ENCODE results near the gene CORO1C. TPM values are rescaled to one million over a fixed set of nuclear protein-coding genes. Genes with fewer than 3 reads are reported as not detected.

Gene CORO1C
- total and polyA plus RNA-seq, 9 of the 15 experiments (the other 6 are each of a cell fraction or from before 2014, with no cell fraction given), result 55.2 to 280 (median 150) TPM

DNA sequence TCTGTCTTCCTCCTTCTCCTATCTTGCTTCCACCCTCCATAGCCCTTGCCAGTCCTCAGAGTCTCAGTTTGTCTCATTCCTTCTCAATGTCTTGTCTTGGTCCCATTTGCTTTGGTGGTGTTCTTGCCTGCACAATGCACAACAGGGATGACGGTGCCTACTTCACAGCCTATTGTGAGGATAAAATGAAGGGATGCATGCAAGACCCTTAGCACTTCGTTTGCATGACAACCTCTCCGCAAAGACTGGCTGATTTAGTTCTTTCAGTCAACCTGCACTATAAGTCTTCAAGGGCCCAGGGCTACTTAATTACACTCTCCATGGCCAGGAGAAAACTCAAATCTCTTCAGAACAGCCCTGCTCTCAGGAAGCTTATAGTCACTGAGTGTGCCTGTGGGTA is 106.1 kb downstream of the CORO1C start:
- ATAC-seq, result no peak
- Histone ChIP-seq H3K27ac (ENCODE audit: extremely low read depth, low read depth, low read length) (no peak overlapping the region), H3K79me2 (ENCODE audit: control insufficient read depth, insufficient read depth, low read length) (peaks cover 19% of the 10 kb centered on the region), H3K4me2 (ENCODE audit: insufficient read depth, low read length) (no peak overlapping the region), H2AFZ (ENCODE audit: low read depth, low read length) (no peak overlapping the region), H3K9me1 (ENCODE audit: control insufficient read depth, insufficient read depth, low read length) (no peaks in the 10 kb centered on the region), H3K9ac (ENCODE audit: insufficient read depth in 1 of 2, low read depth in 2 of 2, low read length in 2 of 2) (no peak overlapping the region), H3K4me3 (no peak overlapping the region), H3K4me1 (replicated peaks in 1 of 2; ENCODE audit: control insufficient read depth in 2 of 2, insufficient read depth in 2 of 2, low read length in 2 of 2) (peaks cover 20 to 32% of the 10 kb centered on the region in 2 experiments), H3K36me3 (ENCODE audit: control insufficient read depth, insufficient read depth, low read length) (0 out of 3 replicates have a peak, but pooled peaks cover 3% of the 10 kb centered on the region), H3K27me3 (ENCODE audit: control insufficient read depth in 2 of 2, insufficient read depth in 2 of 2, low read length in 2 of 2) (no peaks in the 10 kb centered on the region), H4K20me1 (replicated peaks; ENCODE audit: control insufficient read depth, insufficient read depth, low read length) (no peaks in the 10 kb centered on the region), H3K9me3 (replicated peaks; ENCODE audit: control insufficient read depth, insufficient read depth, low read depth, low read length) (no peaks in the 10 kb centered on the region)
- TF ChIP-seq TAF1 (IDR thresholded peaks at IDR 0.05; ENCODE audit: control insufficient read depth, extremely low read depth, insufficient read depth, low read length, severe bottlenecking) (no peak), MBD2 (IDR thresholded peaks at IDR 0.05; ENCODE audit: borderline replicate concordance, low read depth) (no peak), HMG20A (CRISPR knock-in tag; conservative IDR thresholded peaks at IDR 0.05) (no peak), ZNF77 (CRISPR knock-in tag; IDR thresholded peaks at IDR 0.05) (no peak), ZNF316 (IDR thresholded peaks at IDR 0.05) (peak; percentile 30; the same call in 1 of the 2 replicates), RBFOX2 (IDR thresholded peaks at IDR 0.05; ENCODE audit: low read depth, low read length) (no peak)
- TF ChIP-seq, protein P1, sequence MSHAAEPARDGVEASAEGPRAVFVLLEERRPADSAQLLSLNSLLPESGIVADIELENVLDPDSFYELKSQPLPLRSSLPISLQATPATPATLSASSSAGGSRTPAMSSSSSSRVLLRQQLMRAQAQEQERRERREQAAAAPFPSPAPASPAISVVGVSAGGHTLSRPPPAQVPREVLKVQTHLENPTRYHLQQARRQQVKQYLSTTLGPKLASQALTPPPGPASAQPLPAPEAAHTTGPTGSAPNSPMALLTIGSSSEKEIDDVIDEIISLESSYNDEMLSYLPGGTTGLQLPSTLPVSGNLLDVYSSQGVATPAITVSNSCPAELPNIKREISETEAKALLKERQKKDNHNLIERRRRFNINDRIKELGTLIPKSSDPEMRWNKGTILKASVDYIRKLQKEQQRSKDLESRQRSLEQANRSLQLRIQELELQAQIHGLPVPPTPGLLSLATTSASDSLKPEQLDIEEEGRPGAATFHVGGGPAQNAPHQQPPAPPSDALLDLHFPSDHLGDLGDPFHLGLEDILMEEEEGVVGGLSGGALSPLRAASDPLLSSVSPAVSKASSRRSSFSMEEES (CRISPR knock-in tag; IDR thresholded peaks at IDR 0.05), result no peak
- ChIA-PET CTCF (ENCODE audit: low intra/inter-chr PET ratio) (no interaction called here), POLR2A (no interaction called here)
- in situ Hi-C loops (cut with MboI), result no loop called here
- DNase-seq (ENCODE audit: extremely low read depth in 1 of 4, low spot score in 3 of 4), result no peak
- 85% methylated on average over 3 of the region's 3 CpGs for WGBS (ENCODE audit: insufficient coverage, low coverage, missing lambda C conversion rate)
- no TSS peak for BruUV-seq (replicated peaks)
- intact Hi-C loops (cut with micrococcal nuclease), result no loop called here
- FAIRE-seq, result no peak
